Activated CD4-positive, alpha-beta memory T cell treated with anti-CD3 and anti-CD28 coated beads, Interleukin-2, amount 10 ng/mL, durations not matched to agents 7 days and 5 days (primary cell): ENCODE results near the gene SOCS1. TPM values are rescaled to one million over a fixed set of nuclear protein-coding genes. Genes with fewer than 3 reads are reported as not detected.

Source experiments
- CTCF ChIA-PET: fragments of 350-600 bp; sonication (Branson Sonifier 250); formaldehyde crosslinking; loops from one replicate; lab custom pipeline; 2021; ENCODE audit warnings: antibody characterized with exemption, inconsistent platforms; lab: Charles Lee
- POLR2A ChIA-PET: fragments of 350-600 bp; sonication (Branson Sonifier 250); formaldehyde crosslinking; loops from one replicate; lab custom pipeline; 2021; ENCODE audit warnings: antibody characterized with exemption; lab: Charles Lee
- DNase-seq: peaks from one replicate; pipeline ENCODE4 v3.0.0-alpha.2; 2020
- H3K27ac Mint-ChIP-seq: one replicate; pipeline ENCODE4 v1.8.0; 2021; ENCODE audit warnings: mild to moderate bottlenecking, mixed read lengths
- H3K27me3 Mint-ChIP-seq: one replicate; pipeline ENCODE4 v1.8.0; 2021; ENCODE audit warnings: mixed read lengths
- H3K36me3 Mint-ChIP-seq: one replicate; pipeline ENCODE4 v1.8.0; 2021; ENCODE audit warnings: low read depth, mixed read lengths
- H3K4me1 Mint-ChIP-seq: one replicate; pipeline ENCODE4 v1.8.0; 2021; ENCODE audit warnings: mixed read lengths
- H3K4me3 Mint-ChIP-seq: one replicate; pipeline ENCODE4 v1.8.0; 2021; ENCODE audit warnings: mild to moderate bottlenecking, mixed read lengths
- H3K9me3 Mint-ChIP-seq: one replicate; pipeline ENCODE4 v1.8.0; 2021; ENCODE audit warnings: mixed read lengths
- total RNA-seq, 2 experiments: library from RNA; stranded (reverse); gene quantifications; one replicate each; pipeline ENCODE4 v1.2.3, GENCODE V29; 2021

Gene SOCS1
- total RNA-seq, 2 experiments from 2014 or later: 136 to 142 TPM

GRCh38 chr16:11234884-11235702 is 20.9 kb downstream of the SOCS1 start:
- no peaks in the 10 kb centered on the region for H3K9me3 Mint-ChIP-seq
- POLR2A ChIA-PET: interaction anchor here (0.7 to 15.7 kb wide), 9 partner anchors 11 to 270 kb away, joined by 3 to 302 read pairs (median 5); partner anchors contain the start of gene SOCS1

DNA sequence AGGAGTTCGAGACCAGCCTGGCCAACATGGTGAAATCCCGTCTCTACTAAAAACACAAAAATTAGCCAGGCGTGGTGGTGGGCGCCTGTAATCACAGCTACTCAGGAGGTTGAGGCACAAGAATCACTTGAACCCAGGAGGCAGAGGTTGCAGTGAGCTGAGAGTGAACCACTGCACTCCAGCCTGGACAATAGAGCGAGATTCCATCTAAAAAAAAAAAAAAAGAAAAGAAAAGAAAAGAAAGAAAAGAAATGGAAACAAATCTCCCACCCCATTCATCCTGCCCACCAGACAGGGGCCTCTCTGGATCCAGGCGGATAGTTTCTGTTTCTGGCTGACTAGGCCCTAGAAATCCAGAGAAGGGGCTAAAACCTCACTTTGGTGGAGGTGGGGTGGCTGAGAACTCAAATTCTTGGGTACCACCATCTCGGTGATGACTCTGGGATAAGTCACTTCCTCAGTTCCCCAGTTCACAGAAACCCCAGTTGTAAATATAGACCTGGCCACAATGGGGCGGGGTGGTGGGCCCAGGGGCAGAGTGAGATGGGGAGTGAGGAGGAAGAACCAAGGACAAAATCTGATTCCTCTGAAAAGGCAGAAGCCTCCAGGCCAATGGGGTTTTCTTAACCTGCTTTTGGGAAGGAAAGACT is 22.2 kb downstream of the SOCS1 start:
- Mint-ChIP-seq H3K27ac (peak overlapping the region; percentile 98), H3K4me3 (peak overlapping the region; percentile 66), H3K36me3 (no peaks in the 10 kb centered on the region), H3K4me1 (peaks cover 83% of the 10 kb centered on the region), H3K9me3 (no peaks in the 10 kb centered on the region), H3K27me3 (no peaks in the 10 kb centered on the region)
- DNase-seq: peak; percentile 82
- ChIA-PET POLR2A (interaction anchor here (0.7 to 15.7 kb wide), 26 partner anchors 8 to 269 kb away, joined by 3 to 302 read pairs (median 5); partner anchors contain the start of gene SOCS1), CTCF (interaction anchor here (0.7 to 3.1 kb wide), 16 partner anchors 10 to 270 kb away, joined by 3 to 23 read pairs (median 5); partner anchors contain the start of gene SOCS1)

More at GRCh38 chr16:11234884-11235702, 20.9 kb downstream of the SOCS1 start:
- Mint-ChIP-seq H3K27me3 (no peaks in the 10 kb centered on the region), H3K36me3 (no peaks in the 10 kb centered on the region), H3K4me3 (no peak overlapping the region), H3K4me1 (peaks cover 71% of the 10 kb centered on the region), H3K27ac (peak overlapping the region; percentile 76)
- CTCF ChIA-PET: interaction anchor here (0.9 to 3.1 kb wide), 4 partner anchors 11 to 264 kb away, joined by 3 to 23 read pairs (median 4); partner anchors contain the start of gene SOCS1
- no peak for DNase-seq

GRCh38 chr16:11232852-11233726 is 22.9 kb downstream of the SOCS1 start:
- Mint-ChIP-seq H3K4me1 (peaks cover 86% of the 10 kb centered on the region), H3K27me3 (no peaks in the 10 kb centered on the region), H3K9me3 (no peaks in the 10 kb centered on the region), H3K4me3 (peak overlapping the region; percentile 66), H3K27ac (peak overlapping the region; percentile 98), H3K36me3 (no peaks in the 10 kb centered on the region)
- CTCF ChIA-PET: interaction anchor here (0.7 to 3.1 kb wide), 17 partner anchors 9 to 269 kb away, joined by 3 to 23 read pairs (median 5); partner anchors contain the start of gene SOCS1
- POLR2A ChIA-PET: interaction anchor here (0.7 to 15.7 kb wide), 28 partner anchors 9 to 268 kb away, joined by 3 to 302 read pairs (median 5); partner anchors contain the start of gene SOCS1
- peak; percentile 95 for DNase-seq

DNA sequence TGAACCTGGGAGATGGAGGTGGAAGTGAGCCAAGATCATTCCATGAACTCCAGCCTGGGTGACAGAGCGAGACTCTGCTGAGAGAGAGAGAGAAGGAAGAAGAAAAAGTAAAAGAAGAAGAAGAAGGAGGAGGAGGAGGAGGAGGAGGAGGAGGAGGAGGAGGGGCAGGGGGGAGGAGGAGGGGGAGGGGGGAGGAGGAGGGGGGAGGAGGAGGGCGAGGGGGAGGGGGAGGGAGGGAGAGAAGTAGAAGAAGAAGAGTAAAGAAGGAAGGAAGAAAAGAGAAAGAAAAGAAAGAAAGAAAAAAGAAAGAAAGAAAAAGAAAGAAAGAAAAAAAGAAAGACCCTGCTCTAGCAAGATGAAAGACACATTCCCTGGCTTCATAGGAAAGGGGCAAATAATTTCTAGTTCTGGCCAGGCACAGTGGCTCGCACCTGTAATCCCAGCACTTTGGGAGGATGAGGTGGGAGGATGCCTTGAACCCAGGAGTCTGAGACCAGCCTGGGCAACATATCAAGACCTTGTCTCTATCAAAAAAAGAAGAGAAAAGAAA is 23.6 kb downstream of the SOCS1 start:
- no peak for DNase-seq
- ChIA-PET POLR2A (interaction anchor here (0.9 to 15.7 kb wide), 17 partner anchors 8 to 267 kb away, joined by 3 to 302 read pairs (median 8); partner anchors contain the start of gene SOCS1), CTCF (interaction anchor here (0.8 to 3.1 kb wide), 8 partner anchors 9 to 268 kb away, joined by 4 to 23 read pairs (median 6); partner anchors contain the start of gene SOCS1)
- Mint-ChIP-seq H3K27me3 (no peaks in the 10 kb centered on the region), H3K4me1 (peaks cover 87% of the 10 kb centered on the region), H3K9me3 (no peaks in the 10 kb centered on the region), H3K4me3 (peak overlapping the region; percentile 66), H3K36me3 (no peaks in the 10 kb centered on the region), H3K27ac (peak overlapping the region; percentile 98)

GRCh38 chr16:11231367-11231970 is 24.5 kb downstream of the SOCS1 start:
- CTCF ChIA-PET: no interaction called here
- POLR2A ChIA-PET: interaction anchor here (1.0 to 15.7 kb wide), 4 partner anchors 23 to 267 kb away, joined by 3 to 302 read pairs (median 22); partner anchors contain the start of gene SOCS1
- Mint-ChIP-seq H3K4me1 (peaks cover 83% of the 10 kb centered on the region), H3K36me3 (no peaks in the 10 kb centered on the region), H3K27me3 (no peaks in the 10 kb centered on the region), H3K4me3 (no peak overlapping the region), H3K9me3 (no peaks in the 10 kb centered on the region), H3K27ac (peak overlapping the region; percentile 85)
- DNase-seq: no peak

DNA sequence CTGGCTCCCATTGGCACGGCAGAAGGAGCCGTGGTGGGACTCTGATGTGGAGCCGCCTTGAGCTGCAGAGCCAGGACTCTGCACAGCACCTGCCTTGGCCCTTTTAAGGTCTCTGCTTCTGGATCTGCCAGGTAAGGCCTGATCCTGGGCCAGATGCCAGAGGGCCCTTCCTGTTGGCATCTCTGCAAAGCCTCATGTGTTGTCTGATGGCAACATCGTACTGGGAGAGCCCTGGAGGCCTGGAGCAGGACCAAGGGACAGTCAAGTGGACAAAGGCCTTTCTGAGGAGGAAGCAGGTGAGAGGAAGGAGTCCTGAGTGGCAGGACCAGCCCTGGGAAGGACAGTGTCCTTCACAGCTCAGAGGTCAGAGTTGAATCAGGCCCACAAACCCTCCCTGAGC is 26.1 kb downstream of the SOCS1 start:
- ChIA-PET CTCF (interaction anchor here (1.3 kb wide), 1 partner anchor 26 kb away, joined by 4 read pairs; the partner anchor contains the start of gene SOCS1), POLR2A (interaction anchor here (1.0 to 15.7 kb wide), 2 partner anchors 24 to 69 kb away, joined by 3 to 302 read pairs; partner anchors contain the start of gene SOCS1)
- H3K4me3 Mint-ChIP-seq: no peak overlapping the region
- no peaks in the 10 kb centered on the region for H3K27me3 Mint-ChIP-seq
- no peaks in the 10 kb centered on the region for H3K9me3 Mint-ChIP-seq
- peaks cover 88% of the 10 kb centered on the region for H3K4me1 Mint-ChIP-seq
- no peaks in the 10 kb centered on the region for H3K36me3 Mint-ChIP-seq
- H3K27ac Mint-ChIP-seq: peak overlapping the region; percentile 47
- no peak for DNase-seq

GRCh38 chr16:11229432-11229831 is 26.6 kb downstream of the SOCS1 start:
- no peaks in the 10 kb centered on the region for H3K27me3 Mint-ChIP-seq
- H3K27ac Mint-ChIP-seq: peak overlapping the region; percentile 23
- DNase-seq: no peak
- CTCF ChIA-PET: interaction anchor here (1.3 kb wide), 1 partner anchor 27 kb away, joined by 4 read pairs; the partner anchor contains the start of gene SOCS1
- H3K4me3 Mint-ChIP-seq: no peak overlapping the region
- no peaks in the 10 kb centered on the region for H3K36me3 Mint-ChIP-seq
- H3K4me1 Mint-ChIP-seq: peaks cover 89% of the 10 kb centered on the region
- H3K9me3 Mint-ChIP-seq: no peaks in the 10 kb centered on the region
- POLR2A ChIA-PET: interaction anchor here (1.0 to 15.7 kb wide), 3 partner anchors 17 to 68 kb away, joined by 3 to 302 read pairs (median 4); partner anchors contain the start of gene SOCS1

GRCh38 chr16:11225677-11226549 is 30.1 kb downstream of the SOCS1 start:
- Mint-ChIP-seq H3K36me3 (no peaks in the 10 kb centered on the region), H3K9me3 (no peaks in the 10 kb centered on the region), H3K27me3 (no peaks in the 10 kb centered on the region), H3K27ac (peak overlapping the region; percentile 99), H3K4me1 (peaks cover 75% of the 10 kb centered on the region), H3K4me3 (peak overlapping the region; percentile 68)
- POLR2A ChIA-PET: interaction anchor here (0.9 to 5.5 kb wide), 30 partner anchors 8 to 571 kb away, joined by 3 to 102 read pairs (median 6); partner anchors contain the start of genes SOCS1 and ZC3H7A
- CTCF ChIA-PET: interaction anchor here (1.0 to 2.7 kb wide), 13 partner anchors 11 to 262 kb away, joined by 3 to 16 read pairs (median 6); partner anchors contain the start of gene SOCS1
- no peak for DNase-seq

DNA sequence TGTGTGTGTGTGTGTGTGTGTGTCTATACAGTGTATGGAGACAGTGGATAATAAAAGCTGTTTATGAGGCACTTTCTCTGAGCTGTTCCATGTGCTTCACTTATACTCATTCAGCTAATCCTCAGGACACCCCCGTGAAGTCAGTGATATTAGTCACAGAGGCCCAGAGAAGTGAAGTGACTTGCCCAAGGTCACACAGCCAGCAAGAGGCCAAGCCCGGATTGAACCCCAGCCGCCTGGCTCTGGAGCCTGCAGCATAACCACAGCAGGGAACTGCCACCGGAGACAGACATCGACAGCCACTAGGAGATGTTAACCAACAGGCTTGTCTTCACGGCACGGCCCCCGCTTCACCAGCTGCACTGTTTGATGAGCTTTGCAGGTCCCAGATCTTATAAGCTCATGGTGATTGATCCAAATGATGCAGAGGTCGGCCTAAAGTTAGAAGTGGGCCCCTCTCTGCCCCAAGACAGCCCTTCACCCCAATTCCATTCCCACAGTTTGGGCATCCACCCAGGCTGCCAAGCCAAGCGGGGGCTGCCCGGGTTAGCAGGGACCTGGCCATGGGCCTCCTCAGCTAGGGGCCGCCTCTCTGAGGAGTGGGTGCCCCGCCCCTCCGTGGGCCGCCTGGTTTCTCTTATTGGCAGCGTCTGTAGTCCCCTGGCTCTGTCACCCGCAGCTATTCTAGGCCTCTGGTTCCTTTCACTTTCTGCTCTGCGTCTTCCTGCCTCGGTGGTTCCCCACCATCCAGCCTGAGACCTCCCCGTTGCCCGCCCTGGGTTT is 30.9 kb downstream of the SOCS1 start:
- H3K4me1 Mint-ChIP-seq: peaks cover 71% of the 10 kb centered on the region
- ChIA-PET CTCF (interaction anchor here (0.7 to 2.8 kb wide), 21 partner anchors 8 to 261 kb away, joined by 3 to 16 read pairs (median 5); partner anchors contain the start of gene SOCS1), POLR2A (interaction anchor here (0.7 to 5.5 kb wide), 41 partner anchors 9 to 572 kb away, joined by 3 to 102 read pairs (median 5); partner anchors contain the start of genes SOCS1 and ZC3H7A)
- H3K4me3 Mint-ChIP-seq: peak overlapping the region; percentile 68
- no peaks in the 10 kb centered on the region for H3K36me3 Mint-ChIP-seq
- H3K27me3 Mint-ChIP-seq: no peaks in the 10 kb centered on the region
- DNase-seq: peak; percentile 82
- H3K9me3 Mint-ChIP-seq: no peaks in the 10 kb centered on the region
- H3K27ac Mint-ChIP-seq: peak overlapping the region; percentile 99
